K562 (cell line): Measurements from ENCODE around the gene EGR1. TPM values are rescaled to one million over a fixed set of nuclear protein-coding genes. Genes with fewer than 3 reads are reported as not detected.

Experiments used
- ADNP ChIP-seq: fragments of 200-800 bp; sonication (Bioruptor generic); IDR thresholded peaks from 2 replicates; pipeline ENCODE4 v1.6.1; 2016; ENCODE audit warnings: missing genetic modification characterization, missing compliant biosample characterization
- ARID2 ChIP-seq: fragments of 450-650 bp; IDR thresholded peaks from 2 replicates; pipeline ENCODE4 v1.6.1; 2017; ENCODE audit warnings: antibody characterized with exemption, mild to moderate bottlenecking
- ATF6 ChIP-seq: sonication (generic); formaldehyde crosslinking; IDR thresholded peaks from 2 replicates; pipeline ENCODE4 v1.4.0; 2020; ENCODE audit warnings: mild to moderate bottlenecking, missing genetic modification reagents
- CBX1 ChIP-seq: sonication (generic); IDR thresholded peaks from 2 replicates; pipeline ENCODE4 v1.6.1; 2016; ENCODE audit warnings: antibody characterized with exemption, low read depth, mild to moderate bottlenecking
- CLOCK ChIP-seq: fragments of 250-450 bp; sonication (Bioruptor Pico); IDR thresholded peaks from 2 replicates; pipeline ENCODE4 v1.4.0; 2020; ENCODE audit warnings: mild to moderate bottlenecking, moderate library complexity, borderline replicate concordance
- DLX4 ChIP-seq: fragments of 250-450 bp; sonication (Bioruptor Pico); IDR thresholded peaks from 2 replicates; pipeline ENCODE4 v1.6.1; 2021; ENCODE audit warnings: mild to moderate bottlenecking
- E2F3 ChIP-seq: fragments of 250-450 bp; sonication (Bioruptor Pico); IDR thresholded peaks from 2 replicates; pipeline ENCODE4 v1.4.0; 2020; ENCODE audit warnings: mild to moderate bottlenecking
- FOXJ2 ChIP-seq: fragments of 200-800 bp; sonication (Bioruptor generic); IDR thresholded peaks from 2 replicates; pipeline ENCODE4 v1.6.1; 2016; ENCODE audit warnings: missing genetic modification characterization, missing compliant biosample characterization
- IFI16 ChIP-seq: fragments of 250-450 bp; sonication (Bioruptor Pico); IDR thresholded peaks from 2 replicates; pipeline ENCODE4 v2.1.2; 2022; ENCODE audit warnings: mild to moderate bottlenecking, inconsistent platforms
- KAT7 ChIP-seq: sonication (generic); formaldehyde crosslinking; IDR thresholded peaks from 2 replicates; pipeline ENCODE4 v1.8.0; 2022; ENCODE audit warnings: missing genetic modification reagents, mild to moderate bottlenecking, borderline replicate concordance
- MLLT1 ChIP-seq, 2 experiments: fragments of 450-650 bp; IDR thresholded peaks; 2 replicates each; pipeline ENCODE4 v1.6.1; 2016
- NBN ChIP-seq: fragments of 450-650 bp; IDR thresholded peaks from 2 replicates; pipeline ENCODE4 v1.6.1; 2016; ENCODE audit warnings: low read depth, mild to moderate bottlenecking
- NCOA1 ChIP-seq: fragments of 450-650 bp; IDR thresholded peaks from 2 replicates; pipeline ENCODE4 v1.6.1; 2016; ENCODE audit warnings: low read depth
- SMAD1 ChIP-seq: fragments of 150-350 bp; IDR thresholded peaks from 2 replicates; pipeline ENCODE4 v1.6.1; 2014; ENCODE audit warnings: low read length, low read depth; ENCODE audit not compliant: partially characterized antibody
- SMARCB1 ChIP-seq: IDR thresholded peaks from 2 replicates; pipeline ENCODE4 v1.6.1; 2011; ENCODE audit warnings: improper control_type of control experiment, low read depth; ENCODE audit not compliant: insufficient read length
- SMC3 ChIP-seq: conservative IDR thresholded peaks from 2 replicates; pipeline ENCODE4 v1.6.1; 2011; ENCODE audit warnings: low read depth, low read length, improper control_type of control experiment; ENCODE audit not compliant: insufficient read depth
- SPI1 ChIP-seq: IDR thresholded peaks from 2 replicates; pipeline ENCODE4 v1.6.1; 2011; ENCODE audit warnings: low read depth, low read length, control low read depth, borderline replicate concordance
- XRCC4 ChIP-seq: IDR thresholded peaks from one replicate; pipeline ENCODE4 v1.6.1; 2011; ENCODE audit not compliant: insufficient read depth, insufficient read length; ENCODE audit errors: extremely low read depth
- ZNF347 ChIP-seq: fragments of 450-650 bp; formaldehyde crosslinking; IDR thresholded peaks from 2 replicates; pipeline ENCODE4 v1.4.0; 2020; ENCODE audit warnings: low read depth, mild to moderate bottlenecking, moderate library complexity
- ZNF764 ChIP-seq: fragments of 250-450 bp; sonication (Bioruptor Pico); IDR thresholded peaks from 2 replicates; pipeline ENCODE4 v1.4.0; 2020; ENCODE audit warnings: low read depth, mild to moderate bottlenecking, moderate library complexity
- polyA plus RNA-seq, 8 experiments: library from polyadenylated mRNA; depleted of rRNA in 4 of 8; stranded (reverse) in 5 of 8; unstranded in 3 of 8; fragments of >200 nt; fragmentation: Nextera tagmentation in 2 of 8; fragmentation: Illumina TruSeq in 1 of 8; extraction: Ambion mirVana in 2 of 8; extraction: Trizol in 1 of 8; gene quantifications; 2 replicates each; pipeline versions ENCODE4 v1.2.1 to v1.2.3, GENCODE V29; 2011 to 2014; ENCODE audit warnings: inconsistent platforms in 1 of 8, missing spikeins in 1 of 8
- total RNA-seq, 7 experiments: library from RNA; depleted of rRNA in 6 of 7; stranded (reverse); fragments of >200 nt in 6 of 7; fragmentation: Illumina TruSeq in 2 of 7; extraction: Trizol in 2 of 7; gene quantifications; 2 replicates each; pipeline versions ENCODE4 v1.2.1 to v1.2.3, GENCODE V29; 2011 to 2021; ENCODE audit warnings: low replicate concordance in 1 of 7

Gene EGR1
- total and polyA plus RNA-seq, 9 of the 15 experiments (the other 6 are each of a cell fraction or from before 2014, with no cell fraction given): 1.3 to 132 (median 21.5) TPM

GRCh38 chr5:138469540-138470321 is 4.5 kb downstream of the EGR1 start (continued):
- no peak for TF ChIP-seq CLOCK
- TF ChIP-seq MLLT1 (IDR thresholded peaks at IDR 0.05): peak in 1 of 2 experiments; percentile 6; a peak in 1 of 4 replicates
- TF ChIP-seq SMC3: no peak
- no peak for TF ChIP-seq ARID2
- TF ChIP-seq E2F3 (CRISPR knock-in tag): no peak
- peak; percentile 83; the same call in 1 of the 2 replicates for TF ChIP-seq DLX4 (CRISPR knock-in tag)
- no peak for TF ChIP-seq IFI16 (CRISPR knock-in tag)
- no peak; the same call in 1 of the 2 replicates for TF ChIP-seq SPI1
- TF ChIP-seq ADNP (tag): no peak
- 0 out of 2 replicates have a peak, but pooled peaks have one; percentile 62 for TF ChIP-seq ZNF764 (CRISPR knock-in tag)
- TF ChIP-seq NBN: no peak; the same call in 1 of the 2 replicates
- TF ChIP-seq SMAD1: peak; percentile 88
- no peak for TF ChIP-seq XRCC4
- TF ChIP-seq CBX1: no peak; the same call in 1 of the 2 replicates
- no peak for TF ChIP-seq NCOA1
- TF ChIP-seq SMARCB1: no peak
- TF ChIP-seq ZNF347 (CRISPR knock-in tag): 0 out of 2 replicates have a peak, but pooled peaks have one; percentile 65
- peak; percentile 55; the same call in 1 of the 2 replicates for TF ChIP-seq FOXJ2 (tag)
- TF ChIP-seq KAT7 (CRISPR knock-in tag): no peak
- TF ChIP-seq ATF6 (CRISPR knock-in tag): no peak
